Measurements from ENCODE around the gene ARF5.

ARF5 gene

DNA sequence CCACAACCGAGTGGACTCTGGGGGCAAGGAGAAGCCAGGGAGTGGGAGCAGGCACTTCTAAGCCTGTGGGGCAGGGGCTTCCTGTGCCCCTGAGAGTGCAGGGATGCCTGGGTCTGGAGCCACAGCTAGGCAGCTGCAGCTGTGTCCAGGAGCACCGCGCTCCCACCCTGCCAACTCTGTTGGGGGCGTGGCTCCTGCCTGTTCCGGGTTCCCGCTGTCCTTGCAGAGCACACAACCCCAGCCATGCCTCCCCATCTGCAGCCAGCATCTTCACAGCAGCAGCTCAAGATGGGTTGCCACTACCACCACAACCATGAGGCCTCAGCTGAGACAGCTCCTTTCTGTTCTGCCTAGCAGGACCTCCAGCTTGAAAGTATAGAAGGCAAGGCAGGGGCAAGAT is 21.1 kb downstream of the ARF5 start:
- no peak for TF ChIP-seq GATA3 (IDR thresholded peaks at IDR 0.05; ENCODE audit: low read depth, low read length)
- TF ChIP-seq GATA2 (IDR thresholded peaks at IDR 0.05; ENCODE audit: low read depth, low read length) = no peak

DNA sequence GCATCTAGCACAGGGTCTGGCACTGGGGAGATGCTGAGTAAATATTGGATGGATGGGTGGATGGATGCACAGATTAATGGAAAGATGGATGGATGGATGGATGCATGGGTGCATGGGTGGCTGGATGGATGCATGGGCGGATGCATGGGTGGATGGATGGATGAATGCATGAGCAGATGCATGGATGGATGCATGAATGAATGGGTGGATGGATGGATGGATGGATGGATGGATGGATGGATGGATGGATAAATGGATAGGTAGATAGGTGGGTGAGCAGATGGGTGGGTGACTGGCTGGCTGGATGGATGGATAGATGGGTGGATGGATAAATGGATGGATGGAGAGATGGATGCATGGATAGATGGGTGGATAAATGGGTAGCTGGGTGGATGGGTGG is 24.1 kb downstream of the ARF5 start:
- TF ChIP-seq GATA2 (IDR thresholded peaks at IDR 0.05; ENCODE audit: low read depth, low read length) (no peak), GATA3 (IDR thresholded peaks at IDR 0.05; ENCODE audit: low read depth, low read length) (no peak)

DNA sequence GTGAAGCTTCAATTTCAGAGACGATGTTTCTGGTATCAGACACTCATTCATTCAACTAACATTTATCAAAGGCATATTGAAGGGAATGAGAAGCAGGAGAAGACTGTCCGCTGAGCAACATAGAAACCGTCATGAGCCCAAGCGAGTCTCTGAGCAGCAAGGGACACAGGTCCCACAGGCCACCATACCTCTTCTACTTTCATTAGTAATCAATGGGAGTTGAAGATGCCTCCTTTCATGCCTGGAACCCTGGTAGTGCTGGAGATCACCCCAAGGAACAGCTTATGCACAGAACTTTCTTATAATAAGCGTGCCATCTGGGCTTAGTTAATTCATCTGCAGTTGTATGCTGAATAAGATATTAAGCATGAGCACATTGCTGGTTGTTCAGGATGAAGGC is 28.5 kb downstream of the ARF5 start:
- TF ChIP-seq GATA3 (IDR thresholded peaks at IDR 0.05; ENCODE audit: low read depth, low read length) = no peak
- no peak for TF ChIP-seq GATA2 (IDR thresholded peaks at IDR 0.05; ENCODE audit: low read depth, low read length)

DNA sequence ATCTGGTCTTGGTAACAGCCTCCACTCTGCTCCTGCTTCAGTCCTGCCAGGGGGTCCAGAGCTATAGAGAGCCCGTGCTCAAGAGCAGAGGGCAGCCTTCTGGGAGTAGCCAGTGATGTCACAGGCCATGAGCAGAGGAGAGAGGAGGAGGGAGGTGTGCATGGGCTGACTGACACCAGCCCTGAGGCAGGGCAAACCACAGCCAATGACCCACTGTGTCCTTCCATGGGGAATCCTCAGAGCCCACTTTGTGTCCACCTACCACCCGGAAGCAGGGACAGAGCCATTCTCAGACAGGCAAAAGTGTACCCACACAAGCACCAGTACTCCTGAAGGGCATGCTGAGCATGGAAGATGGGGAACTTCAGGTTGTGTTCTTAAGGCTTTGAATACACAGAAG is 29.8 kb downstream of the ARF5 start, which contains the start of gene PAX4:
Gene PAX4, minus strand, starts transcription at position 101 of the 400 bp plus-strand sequence. CDS start 2,214 bp downstream, outside the sequence.
- TF ChIP-seq GATA3 (IDR thresholded peaks at IDR 0.05; ENCODE audit: low read depth, low read length) (no peak), GATA2 (IDR thresholded peaks at IDR 0.05; ENCODE audit: low read depth, low read length) (no peak)

DNA sequence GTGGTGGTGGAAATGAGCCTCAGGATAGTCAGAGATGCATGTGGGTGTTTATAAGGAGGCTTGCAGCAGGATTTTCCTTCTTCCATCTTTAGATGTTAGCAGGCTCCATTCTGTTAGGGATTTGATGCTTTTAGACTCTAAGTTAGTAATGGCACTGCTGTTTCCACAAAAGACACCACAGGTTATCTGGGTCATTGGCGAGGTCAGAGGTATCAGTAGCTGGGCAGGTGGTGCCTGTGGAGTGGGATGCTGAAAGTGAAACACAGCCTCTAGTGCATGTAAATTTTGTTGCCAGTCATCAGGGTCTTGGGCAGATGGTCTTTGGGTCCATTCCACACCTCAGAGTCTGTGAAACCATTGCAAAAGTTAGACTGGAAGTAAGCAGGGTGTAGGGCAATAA is 30.6 kb downstream of the ARF5 start:
- TF ChIP-seq GATA2 (IDR thresholded peaks at IDR 0.05; ENCODE audit: low read depth, low read length) (no peak), GATA3 (IDR thresholded peaks at IDR 0.05; ENCODE audit: low read depth, low read length) (no peak)

DNA sequence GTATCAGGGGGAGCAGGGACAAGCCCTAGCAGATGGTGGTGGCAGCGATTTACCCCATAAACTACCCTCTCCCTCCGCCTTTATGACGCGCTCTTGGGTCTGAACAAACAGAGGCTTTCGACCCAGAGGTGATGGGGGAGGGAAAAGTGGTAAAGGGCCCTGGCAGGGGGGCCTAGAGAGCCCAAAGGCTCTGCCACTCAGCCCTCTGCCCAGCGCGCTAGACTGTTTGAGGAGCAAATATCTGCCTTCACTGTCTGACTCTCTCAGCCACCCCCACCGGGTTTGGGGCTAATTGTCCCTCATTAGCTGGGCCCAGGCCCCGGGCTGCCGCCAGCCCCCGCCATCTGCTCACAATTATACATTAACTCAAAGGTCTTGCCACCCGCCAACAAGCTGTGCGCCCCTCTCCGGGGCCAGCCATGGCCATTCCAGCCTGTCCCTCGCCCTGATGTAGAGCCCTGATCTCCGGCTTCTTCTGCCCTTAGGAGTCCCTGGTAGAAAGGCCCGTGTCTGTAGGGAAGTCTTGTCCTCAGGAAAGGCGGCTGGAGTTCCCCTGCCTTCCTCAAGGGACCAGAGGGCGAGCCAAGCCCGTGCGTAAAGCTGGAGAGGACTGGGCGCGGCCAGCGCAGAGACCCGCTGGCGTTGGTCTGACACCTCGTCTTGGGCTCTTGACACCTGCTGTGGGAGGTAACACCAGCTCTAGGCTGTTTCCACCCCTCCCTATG is 31.6 kb downstream of the ARF5 start:
- no peak for TF ChIP-seq GATA2 (IDR thresholded peaks at IDR 0.05; ENCODE audit: low read depth, low read length)
- TF ChIP-seq GATA3 (IDR thresholded peaks at IDR 0.05; ENCODE audit: low read depth, low read length) = no peak

DNA sequence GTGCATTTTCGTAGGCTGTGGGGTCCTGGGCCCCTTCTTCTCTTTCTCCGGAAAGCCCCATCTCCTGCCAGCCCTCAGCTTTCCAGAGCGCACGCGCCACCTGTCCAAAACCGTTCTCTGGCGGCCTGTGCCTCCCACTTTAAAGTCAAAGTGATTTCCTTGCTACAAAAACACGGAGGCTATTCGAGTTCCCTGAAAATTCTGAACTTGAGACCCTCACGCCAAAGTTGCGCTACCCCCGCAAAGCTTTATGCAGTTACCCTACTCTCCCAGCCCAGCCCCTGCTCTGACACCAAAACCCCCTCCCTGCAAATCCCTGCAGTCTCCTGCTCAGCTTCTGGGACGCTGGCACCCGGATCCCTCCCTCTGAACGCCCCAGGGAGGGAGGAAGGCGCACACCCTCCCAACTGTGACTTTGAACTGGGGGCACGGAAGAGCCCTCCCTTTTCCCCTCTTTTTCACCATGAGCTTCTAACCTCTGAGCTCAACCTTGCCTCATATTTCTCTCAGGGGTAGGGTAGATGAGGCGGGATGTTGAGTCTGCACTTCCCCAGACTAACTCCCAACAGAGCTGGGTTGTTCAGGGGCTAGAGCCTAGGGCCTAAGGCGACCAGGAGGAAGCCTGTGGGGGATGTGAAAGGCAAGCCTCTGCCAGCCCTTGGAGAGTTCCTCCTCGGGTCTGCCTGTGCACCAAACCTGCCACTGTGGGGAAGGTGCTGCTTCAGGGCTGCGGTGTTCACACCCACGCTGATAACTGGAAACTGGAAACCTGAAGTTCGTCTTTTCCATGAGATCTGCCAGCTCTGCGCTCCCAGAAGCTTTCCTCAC is 32.4 kb downstream of the ARF5 start:
- TF ChIP-seq GATA3 (IDR thresholded peaks at IDR 0.05; ENCODE audit: low read depth, low read length) (no peak), GATA2 (IDR thresholded peaks at IDR 0.05; ENCODE audit: low read depth, low read length) (no peak)

DNA sequence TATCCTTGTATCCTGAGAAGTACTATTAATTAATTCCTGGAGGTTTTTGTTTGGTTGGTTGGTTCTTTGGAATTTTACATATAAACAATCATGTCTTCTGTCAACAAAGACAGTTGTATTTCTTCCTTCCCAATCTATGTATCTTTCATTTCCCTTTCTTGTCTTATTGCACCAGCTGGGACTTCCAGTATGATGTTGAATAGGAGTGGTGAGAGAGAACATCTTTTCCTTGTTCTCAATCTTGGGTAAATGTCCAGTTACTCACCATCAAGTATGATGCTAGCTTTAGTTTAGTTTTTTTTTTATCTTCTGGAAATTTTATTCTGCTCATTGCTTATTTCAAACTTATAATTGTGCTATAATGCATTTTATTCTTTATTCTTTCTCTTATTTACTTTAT is 37.1 kb downstream of the ARF5 start:
- TF ChIP-seq GATA3 (IDR thresholded peaks at IDR 0.05; ENCODE audit: low read depth, low read length) (no peak), GATA2 (IDR thresholded peaks at IDR 0.05; ENCODE audit: low read depth, low read length) (no peak)

- TF ChIP-seq GATA2 (IDR thresholded peaks at IDR 0.05; ENCODE audit: low read depth, low read length) = no peak
- no peak for TF ChIP-seq GATA3 (IDR thresholded peaks at IDR 0.05; ENCODE audit: low read depth, low read length)
Observed at GRCh38 chr7:127628445-127628844, 40.2 kb downstream of the ARF5 start.

DNA sequence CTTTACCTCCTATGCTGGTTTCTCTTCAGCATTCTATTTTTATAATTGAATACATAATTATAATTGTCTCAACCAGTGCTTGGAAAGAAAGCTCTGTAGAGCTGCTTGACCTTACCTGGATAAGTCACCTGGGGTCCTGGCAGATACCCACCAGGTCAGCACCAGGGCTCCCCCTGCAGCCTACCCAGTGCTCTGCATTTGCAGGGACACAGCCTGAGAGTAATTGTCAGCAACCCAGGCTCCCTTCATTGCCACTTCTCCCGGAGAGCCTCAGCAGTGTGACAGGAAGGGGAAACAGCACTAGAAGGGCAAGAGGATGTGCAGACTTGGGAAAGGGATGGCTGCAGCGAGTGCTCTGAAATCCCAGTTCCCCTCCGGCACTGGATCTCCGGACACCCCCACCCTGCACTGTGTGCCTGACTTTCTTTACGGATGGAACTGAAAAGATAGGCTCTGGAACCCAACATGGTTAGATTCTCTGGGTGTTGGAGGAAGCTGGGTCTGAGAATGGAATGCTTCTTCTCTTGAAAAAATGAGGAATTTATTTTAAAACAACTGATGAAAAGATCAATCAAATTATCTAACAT is 41.1 kb downstream of the ARF5 start:
- TF ChIP-seq GATA3 (IDR thresholded peaks at IDR 0.05; ENCODE audit: low read depth, low read length) (no peak), GATA2 (IDR thresholded peaks at IDR 0.05; ENCODE audit: low read depth, low read length) (no peak)

- TF ChIP-seq GATA3 (IDR thresholded peaks at IDR 0.05; ENCODE audit: low read depth, low read length) (no peak), GATA2 (IDR thresholded peaks at IDR 0.05; ENCODE audit: low read depth, low read length) (no peak)
Observed at GRCh38 chr7:127632276-127632910, 44.2 kb downstream of the ARF5 start.

GRCh38 chr7:127635659-127636285 is 47.6 kb downstream of the ARF5 start:
- TF ChIP-seq GATA3 (IDR thresholded peaks at IDR 0.05; ENCODE audit: low read depth, low read length) = no peak
- no peak for TF ChIP-seq GATA2 (IDR thresholded peaks at IDR 0.05; ENCODE audit: low read depth, low read length)

- no peak for TF ChIP-seq GATA2 (IDR thresholded peaks at IDR 0.05; ENCODE audit: low read depth, low read length)
- TF ChIP-seq GATA3 (IDR thresholded peaks at IDR 0.05; ENCODE audit: low read depth, low read length) = no peak
Observed at GRCh38 chr7:127638197-127638596, 50.0 kb downstream of the ARF5 start.

All from SH-SY5Y (cell line).